HG02763 (cell line): Measurements from ENCODE around the gene LZTS2.

ENCODE experiments used
- ATAC-seq: cut with Tn5 transposase; IDR thresholded peaks from one replicate; pipeline ENCODE4 v1.9.1; 2021; ENCODE audit warnings: mild to moderate bottlenecking, moderate library complexity; ENCODE audit not compliant: unreplicated experiment

The LZTS2 gene

GRCh38 chr10:101012525-101013364 is 13.1 kb downstream of the LZTS2 start:
- ATAC-seq: no peak

- no peak for ATAC-seq
These were observed 13.8 kb downstream of the LZTS2 start for GRCh38 chr10:101013365-101013825.

GRCh38 chr10:101014230-101014884 is 14.7 kb downstream of the LZTS2 start:
- ATAC-seq: no peak

- ATAC-seq: no peak
These were observed 15.5 kb downstream of the LZTS2 start for GRCh38 chr10:101014966-101015581.

GRCh38 chr10:101015582-101015973 is 16.0 kb downstream of the LZTS2 start:
- ATAC-seq: no peak

- ATAC-seq: no peak
These were observed 17.2 kb downstream of the LZTS2 start for GRCh38 chr10:101016814-101017213.

- no peak for ATAC-seq
These were observed 18.6 kb downstream of the LZTS2 start for GRCh38 chr10:101018118-101018599.

GRCh38 chr10:101018600-101019439 is 19.2 kb downstream of the LZTS2 start:
- no peak for ATAC-seq

- ATAC-seq: no peak
These were observed 19.8 kb downstream of the LZTS2 start for GRCh38 chr10:101019440-101019703.

- ATAC-seq: no peak
These were observed 20.9 kb downstream of the LZTS2 start for GRCh38 chr10:101020427-101021075.

GRCh38 chr10:101021239-101021638 is 21.6 kb downstream of the LZTS2 start:
- ATAC-seq: no peak

- no peak for ATAC-seq
These were observed 22.2 kb downstream of the LZTS2 start for GRCh38 chr10:101021692-101022251.

GRCh38 chr10:101022967-101023705 is 23.5 kb downstream of the LZTS2 start:
- no peak for ATAC-seq

GRCh38 chr10:101027106-101027720 is 27.6 kb downstream of the LZTS2 start:
- ATAC-seq: no peak

- ATAC-seq: no peak
These were observed 29.1 kb downstream of the LZTS2 start for GRCh38 chr10:101028446-101029337.

GRCh38 chr10:101029520-101030295 is 30.1 kb downstream of the LZTS2 start:
- ATAC-seq: no peak

- no peak for ATAC-seq
These were observed 31.0 kb downstream of the LZTS2 start for GRCh38 chr10:101030496-101031127.
